GM19035 (cell line): ENCODE data around the gene IKZF1.

ENCODE experiments used
- ATAC-seq: cut with Tn5 transposase; IDR thresholded peaks from one replicate; pipeline ENCODE4 v1.9.1; 2021; ENCODE audit not compliant: unreplicated experiment

IKZF1 gene

GRCh38 chr7:50282813-50283605 is 21.5 kb upstream of the IKZF1 start:
- ATAC-seq: no peak

DNA sequence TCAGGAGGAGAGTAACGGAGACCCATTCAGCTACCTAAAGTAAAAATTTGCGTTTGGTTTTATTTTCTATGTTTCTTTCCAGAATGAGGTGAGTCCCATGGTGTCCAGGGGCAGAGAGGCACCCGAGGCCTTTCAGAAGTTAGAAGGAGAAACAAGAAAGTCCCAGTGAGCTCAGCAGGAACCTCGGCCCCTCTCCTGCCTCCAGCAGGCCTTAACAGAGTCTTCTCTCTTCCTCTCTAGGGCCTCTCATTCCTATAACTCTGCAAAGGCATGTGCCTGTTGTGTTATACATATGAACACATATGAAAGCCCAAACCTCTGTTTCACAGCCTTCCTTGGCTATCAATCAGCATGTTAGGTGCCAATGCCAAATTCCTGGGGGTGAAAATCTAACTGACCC is 20.8 kb upstream of the IKZF1 start:
- no peak for ATAC-seq

GRCh38 chr7:50284296-50284695 is 20.2 kb upstream of the IKZF1 start:
- ATAC-seq: no peak

DNA sequence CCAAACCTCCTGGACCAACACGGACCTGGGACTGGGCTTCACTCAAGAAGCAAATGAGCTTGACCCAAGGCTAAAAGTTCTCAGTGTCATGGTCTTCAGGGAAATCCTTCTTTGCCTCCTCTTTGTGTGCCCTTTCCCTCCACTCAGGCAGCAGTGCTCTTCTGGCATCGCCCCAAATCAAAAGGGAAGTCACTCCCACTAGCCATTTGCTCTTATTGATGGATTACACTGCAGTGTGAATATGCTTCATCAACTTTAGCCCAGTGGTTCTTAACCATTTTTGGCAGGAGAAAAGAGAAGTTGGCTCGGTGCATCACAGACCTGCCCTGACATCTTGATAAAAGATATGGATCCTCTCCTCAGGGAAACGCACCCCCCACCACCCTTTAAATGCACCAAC is 19.2 kb upstream of the IKZF1 start:
- ATAC-seq: no peak

DNA sequence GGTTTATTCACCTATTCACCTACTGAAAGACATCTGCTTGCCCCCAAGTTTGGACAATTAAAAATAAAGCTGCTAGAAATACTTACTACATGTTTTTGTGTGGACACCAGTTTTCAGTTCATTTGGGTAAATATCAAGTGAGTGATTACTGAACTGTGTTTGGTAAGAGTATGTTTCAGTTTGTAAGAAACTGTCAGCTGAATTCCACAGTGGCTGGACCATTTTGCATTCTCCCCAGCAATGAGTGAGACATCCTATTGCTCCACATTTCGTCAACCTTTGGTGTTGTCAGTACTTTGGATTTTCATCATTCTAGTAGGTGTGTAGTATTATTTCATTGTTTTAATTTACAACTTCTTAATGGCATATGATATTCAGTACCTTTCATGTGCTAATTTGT is 17.4 kb upstream of the IKZF1 start:
- ATAC-seq: no peak

DNA sequence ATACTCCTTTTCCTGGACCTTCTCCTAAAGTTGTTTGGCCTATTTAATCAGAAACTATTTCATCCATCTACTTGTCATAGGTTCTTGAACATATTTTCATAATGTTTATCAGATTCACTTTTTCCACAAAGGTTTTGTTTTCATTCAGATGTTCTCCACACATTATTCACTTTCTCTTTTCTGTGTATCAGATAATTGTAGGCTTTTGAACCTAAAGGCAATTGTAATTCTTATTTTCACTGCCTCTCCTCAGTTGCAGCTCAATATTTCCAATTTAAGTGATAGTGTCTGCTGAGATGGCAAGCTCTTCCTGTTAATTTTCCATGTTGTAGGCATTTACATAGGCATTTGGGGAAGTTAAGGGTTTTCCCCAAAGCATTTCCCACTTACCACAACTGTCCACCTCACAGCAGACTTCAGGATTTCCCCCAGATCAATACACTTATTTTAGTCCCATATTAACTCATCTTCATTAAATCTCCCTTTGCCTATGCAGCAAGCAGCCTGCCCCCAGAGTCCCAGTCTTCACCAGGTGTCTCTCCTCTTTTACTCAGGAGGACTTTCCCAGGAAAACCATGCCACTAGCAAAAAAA is 12.3 kb upstream of the IKZF1 start:
- ATAC-seq: no peak

DNA sequence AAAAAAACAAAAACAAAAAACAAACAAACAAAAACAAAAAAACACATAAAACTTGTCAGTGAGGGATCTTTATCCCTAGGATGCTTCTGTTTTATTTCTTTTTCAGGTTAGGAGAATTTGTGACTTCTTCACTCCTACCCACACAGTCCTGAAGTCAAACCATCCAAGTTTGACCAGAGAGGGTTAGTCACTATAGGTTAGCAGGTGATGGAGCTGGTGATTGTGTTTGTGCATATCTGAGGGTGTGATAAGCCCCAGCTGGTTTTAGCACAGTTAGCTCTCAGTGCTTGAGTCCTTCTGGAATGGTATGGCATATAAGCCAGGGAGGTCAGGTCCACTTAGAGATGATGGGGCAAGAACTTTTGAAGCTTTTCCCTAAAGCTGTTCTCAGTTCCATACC is 11.8 kb upstream of the IKZF1 start:
- no peak for ATAC-seq

DNA sequence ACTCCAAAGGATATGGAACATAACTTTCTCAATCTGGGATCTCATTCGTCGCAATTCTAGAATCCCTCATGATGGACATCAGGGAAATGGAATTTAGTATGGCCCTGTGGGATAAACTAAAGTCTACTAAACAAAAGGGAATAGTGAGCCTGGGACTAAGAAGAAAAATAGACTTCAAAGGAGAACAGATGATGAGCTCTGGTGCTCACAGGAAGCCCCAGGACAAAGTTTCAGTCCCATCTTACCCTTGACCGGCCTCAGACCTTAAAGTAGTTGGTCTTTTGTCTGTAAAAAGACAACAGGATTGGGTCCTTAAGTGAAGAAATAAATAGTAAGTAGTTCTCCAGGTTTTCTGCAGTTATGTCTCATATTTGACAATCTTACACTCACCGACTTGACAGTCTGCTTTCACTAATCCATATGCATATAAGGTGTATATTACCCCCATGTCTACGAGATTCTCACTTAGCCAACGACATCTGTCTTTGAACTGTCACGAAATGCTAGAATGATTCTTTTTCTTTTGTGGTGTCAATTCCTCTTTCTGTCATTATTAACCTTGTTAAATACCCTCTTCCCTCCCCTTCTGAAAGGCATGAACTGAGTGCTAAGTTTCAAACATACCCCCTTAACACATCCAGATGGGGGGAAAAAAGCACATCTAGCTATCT is 10.9 kb upstream of the IKZF1 start:
- ATAC-seq: no peak

DNA sequence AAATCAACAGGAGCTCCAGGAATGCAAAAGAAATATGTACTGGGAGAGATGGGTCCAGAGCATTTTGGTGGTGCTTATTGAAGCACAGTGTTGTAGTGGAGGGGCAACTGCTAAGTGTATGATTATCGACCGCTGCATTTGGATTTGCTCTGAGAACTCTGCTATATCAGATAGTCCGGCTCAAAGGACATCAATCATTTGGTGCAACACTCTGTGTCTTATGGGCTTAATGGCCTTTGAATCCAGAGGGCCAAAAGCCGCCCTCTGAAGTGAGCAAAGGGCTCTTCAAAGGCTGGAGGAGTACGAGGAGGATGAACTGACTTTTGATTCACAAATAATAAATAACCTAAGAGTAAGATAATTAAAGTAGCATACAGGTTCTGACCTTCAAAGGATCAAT is 9.4 kb upstream of the IKZF1 start:
- ATAC-seq: no peak

- ATAC-seq: no peak
These were observed 7.7 kb upstream of the IKZF1 start for GRCh38 chr7:50296799-50297198.

GRCh38 chr7:50298811-50299562 is 5.5 kb upstream of the IKZF1 start:
- ATAC-seq: no peak

DNA sequence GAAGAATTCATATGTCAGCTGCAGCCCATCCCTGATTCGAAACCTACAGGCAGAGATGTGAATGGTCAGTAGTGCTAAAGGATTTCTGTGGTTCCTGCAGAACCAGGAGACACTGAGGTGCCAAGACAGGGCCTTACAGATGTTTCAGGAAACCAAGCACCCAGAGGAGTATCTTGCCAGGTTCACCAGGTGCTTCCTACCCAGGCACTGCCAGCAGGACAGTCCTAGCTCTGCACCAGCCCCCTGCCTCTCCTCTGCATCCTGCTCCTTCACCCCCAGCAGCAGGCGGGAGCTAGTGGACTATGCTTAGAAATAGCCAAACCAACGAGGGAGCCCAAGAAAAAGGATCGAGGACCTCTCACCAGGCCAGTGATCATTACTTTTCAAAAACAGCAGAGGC is 4.2 kb upstream of the IKZF1 start:
- no peak for ATAC-seq

DNA sequence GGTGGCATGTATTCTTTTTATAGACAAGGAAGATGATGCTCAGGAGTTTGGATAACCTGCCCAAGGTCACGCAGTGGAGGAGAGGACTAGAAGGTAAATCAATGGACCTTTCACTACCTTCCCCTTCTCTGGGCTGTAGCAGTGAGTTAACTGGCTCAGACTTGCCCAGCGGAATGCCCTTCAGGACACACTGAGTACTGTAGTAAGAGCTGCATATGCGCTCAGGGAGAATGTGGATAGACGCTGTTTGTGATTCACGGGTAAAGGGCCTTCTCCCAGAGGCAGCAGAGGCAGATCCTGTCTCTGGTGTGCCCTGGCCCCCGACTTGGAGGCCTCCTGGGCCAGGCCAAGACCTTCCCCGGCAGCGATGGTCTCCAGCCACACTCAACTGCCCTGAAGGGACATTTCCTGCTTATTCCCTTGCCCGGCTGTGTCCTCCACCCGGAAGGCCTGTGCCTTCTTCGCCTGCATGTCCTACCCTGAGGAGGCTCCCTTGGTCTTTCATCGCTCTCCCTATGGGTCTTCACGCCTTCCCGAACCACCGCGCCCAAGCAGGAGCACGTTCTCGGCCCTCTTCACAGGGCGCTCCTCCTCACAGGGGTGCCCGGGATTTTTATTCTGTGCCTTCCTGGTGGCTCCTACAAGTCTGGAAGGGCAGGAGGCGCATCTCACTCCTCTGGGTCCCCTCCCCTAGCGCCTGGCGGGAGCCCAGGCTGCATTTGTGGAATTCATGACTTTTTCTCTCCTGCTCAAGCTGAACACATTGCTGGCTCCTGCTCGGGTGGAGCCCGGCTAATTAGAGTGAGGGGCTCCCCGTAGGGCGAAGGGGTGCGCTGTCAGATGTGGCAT is 1.8 kb upstream of the IKZF1 start:
- no peak for ATAC-seq

- peak; percentile 25 for ATAC-seq
These were observed 984 bp upstream of the IKZF1 start for GRCh38 chr7:50303335-50304128.

GRCh38 chr7:50304911-50305582 is 531 bp downstream of the IKZF1 start:
- peak; percentile 47 for ATAC-seq

DNA sequence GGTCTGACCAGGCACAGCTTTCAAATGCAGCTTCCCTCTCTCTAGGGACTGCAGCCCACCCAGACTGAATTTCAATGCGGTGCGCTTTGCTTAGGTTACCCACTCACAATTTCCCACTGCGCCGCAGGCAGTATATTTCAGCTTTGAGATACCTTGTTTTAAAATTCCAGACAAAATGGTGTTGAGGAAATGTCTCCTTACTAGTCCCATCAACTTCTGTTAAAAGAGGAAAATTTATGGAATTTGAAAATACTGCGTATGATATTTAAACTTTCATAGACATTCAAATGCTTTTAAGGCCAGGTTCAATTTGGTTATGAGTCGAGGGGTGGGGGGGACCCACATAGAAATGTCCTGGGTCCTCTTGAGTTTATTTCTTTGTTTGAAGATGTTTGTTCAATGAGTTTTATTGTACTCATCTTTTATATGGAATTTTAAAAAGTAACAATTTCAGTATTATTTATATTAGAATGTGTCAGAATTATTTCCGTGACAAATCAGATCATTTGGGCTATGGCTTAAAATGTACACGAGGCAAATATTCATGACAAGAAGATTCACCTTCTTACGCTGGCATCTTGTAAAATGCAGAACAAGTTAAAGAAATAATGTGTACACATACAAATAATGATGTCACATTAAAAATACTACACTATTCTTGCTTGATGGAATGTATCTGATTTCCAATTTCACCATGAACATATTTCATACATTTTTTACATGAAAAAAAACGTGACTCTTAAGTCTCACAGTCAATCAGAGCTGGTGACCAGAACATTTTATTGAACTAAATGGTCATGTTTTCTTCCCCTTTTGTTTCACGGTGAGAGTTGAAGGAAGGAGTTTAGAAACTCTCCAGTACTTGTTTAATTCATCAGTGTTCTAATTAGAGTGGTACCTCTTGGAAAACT is 1.3 kb downstream of the IKZF1 start:
- no peak for ATAC-seq

GRCh38 chr7:50306494-50307367 is 2.2 kb downstream of the IKZF1 start:
- ATAC-seq: no peak
